NCI-H2227 treated with DMSO at 0.1 percent for 48 hours (cell line): Measurements from ENCODE around the gene KCNQ1.

ENCODE experiments used
- DNase-seq: peaks from one replicate; lab custom pipeline; 2025; lab: John Stamatoyannopoulos, UW

The KCNQ1 gene

DNA sequence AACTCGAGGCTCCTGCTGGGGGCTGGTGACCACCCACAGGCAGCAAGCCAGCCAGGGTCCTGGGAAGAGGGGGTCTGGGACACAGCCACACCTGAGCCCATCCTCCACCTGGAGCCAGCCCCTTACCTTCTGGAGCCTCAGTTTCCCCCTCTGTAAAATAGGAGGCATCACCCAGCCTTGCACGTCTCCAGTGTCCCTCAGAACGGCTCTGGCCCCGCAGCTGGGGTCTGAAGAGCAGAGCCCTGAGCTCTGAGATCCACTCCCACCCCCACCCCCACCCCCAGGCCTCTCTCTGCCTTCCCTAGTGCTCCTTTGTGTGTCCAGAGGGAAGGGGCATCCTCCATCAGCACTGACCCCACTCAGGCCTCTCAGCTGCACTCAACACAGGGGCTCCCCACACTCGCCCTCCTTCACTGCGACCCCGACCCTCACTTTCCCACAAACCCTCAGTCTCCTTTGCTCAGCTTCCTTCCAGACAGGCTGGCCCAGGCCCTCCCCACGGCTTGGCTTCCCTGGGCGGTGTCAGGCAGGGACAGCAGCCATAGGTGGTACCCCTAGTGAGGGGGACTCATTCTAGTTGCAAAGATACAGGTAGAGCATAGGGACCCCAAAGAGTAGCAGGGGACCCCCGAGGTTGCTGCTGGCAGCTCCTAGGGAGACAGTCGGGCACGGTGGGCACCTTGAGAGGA, 288.3 kb downstream of the KCNQ1 start:
- no peak for DNase-seq

DNA sequence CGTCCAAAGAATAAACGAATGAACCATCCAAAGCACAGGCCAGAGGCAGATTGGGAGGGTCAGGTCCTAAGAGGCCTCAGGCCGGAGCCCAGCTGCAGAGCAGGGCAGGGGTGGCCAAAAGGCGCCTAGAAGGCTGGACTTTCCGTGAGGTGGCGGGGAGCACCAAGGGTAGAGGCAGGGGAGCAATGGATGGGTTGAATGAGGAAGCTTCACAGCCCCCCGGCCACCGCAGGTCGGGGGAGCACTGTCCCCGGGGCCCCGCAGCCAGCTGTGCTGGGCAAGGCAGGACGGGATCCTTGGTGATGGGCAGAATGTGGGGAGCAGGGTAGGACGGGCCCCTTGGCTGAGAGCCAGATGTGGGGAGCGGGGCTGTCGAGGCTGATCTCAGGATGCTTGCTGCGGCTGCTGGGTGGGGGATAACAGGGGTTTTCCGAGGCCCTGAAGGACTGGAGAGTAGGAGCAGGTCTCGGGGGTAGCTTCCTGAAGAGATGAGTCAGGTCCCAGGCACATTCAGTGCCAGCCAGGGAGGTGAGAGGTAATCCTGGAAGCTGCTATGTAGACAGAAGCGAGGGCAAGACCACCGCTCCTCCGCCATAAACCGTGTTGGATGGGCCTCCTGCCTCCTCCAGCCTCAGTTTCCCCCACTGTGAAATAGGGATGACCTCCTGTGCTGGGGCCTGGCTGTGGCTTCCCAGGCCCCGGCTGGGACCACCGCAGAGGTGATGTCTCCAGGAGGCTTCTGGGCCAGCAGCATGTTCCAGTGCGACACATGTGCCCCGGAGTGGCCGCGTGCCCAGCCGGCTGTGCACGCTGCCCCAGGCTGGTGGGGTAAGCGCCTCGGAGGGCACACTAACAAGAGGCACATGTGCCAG, 289.6 kb downstream of the KCNQ1 start:
- DNase-seq = no peak

DNA sequence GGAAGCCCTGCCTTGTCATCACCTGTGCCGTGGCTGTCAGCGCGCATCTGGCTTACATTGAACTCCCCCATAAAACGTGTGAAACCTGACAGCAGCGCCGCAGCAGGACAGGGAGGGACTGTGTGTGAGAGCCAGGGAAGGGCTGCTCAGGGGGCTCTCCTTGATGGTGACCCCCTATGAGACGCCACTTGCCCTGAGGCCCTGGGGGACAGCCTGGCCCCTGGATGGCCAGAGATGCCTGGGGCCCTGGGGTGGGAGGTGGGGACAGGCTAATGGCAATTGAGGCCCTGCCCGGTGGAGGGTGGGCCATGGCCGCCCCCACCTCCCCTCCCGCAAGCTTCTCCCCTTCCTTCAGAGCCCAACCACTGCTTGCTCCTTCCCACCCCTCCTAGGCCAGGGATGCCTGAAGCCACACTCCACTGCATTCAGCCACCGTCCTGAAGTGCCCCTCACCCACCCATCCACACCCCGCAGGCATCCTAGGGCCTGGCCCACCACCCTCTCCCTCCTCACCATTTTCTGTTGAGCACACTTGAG, 290.3 kb downstream of the KCNQ1 start:
- DNase-seq = no peak

DNA sequence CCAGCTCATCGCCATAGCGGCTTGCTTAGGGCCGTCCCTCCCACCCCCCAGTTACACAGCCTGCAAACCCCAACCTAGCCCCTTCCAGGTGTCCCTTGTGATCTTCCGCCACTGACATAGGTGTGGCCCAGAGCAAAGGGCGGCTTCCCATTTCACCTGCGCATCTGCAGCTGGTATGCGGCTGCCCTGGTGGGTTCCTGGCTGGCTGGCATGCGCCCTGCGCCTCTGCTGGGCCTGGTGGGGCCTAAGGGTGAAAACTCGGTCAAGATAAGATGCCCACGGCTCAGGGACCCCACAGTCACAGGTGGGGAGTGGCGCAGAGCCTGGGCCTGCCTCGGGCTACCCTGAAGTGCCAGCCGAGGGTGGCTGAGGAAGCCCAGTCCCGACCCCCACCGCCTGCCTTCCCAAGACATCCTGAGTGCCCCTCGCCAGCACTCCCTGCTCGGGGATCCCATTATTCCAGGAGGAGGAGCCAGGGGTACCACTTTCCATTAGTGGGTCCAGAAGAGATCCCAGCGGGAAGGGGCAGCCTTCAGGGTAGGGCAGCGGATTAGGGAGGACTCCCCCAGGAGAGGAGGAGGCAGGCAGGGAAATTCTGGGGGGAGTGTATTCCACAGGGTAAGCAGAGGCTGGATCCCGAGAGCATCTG, 291.9 kb downstream of the KCNQ1 start:
- DNase-seq = no peak

DNA sequence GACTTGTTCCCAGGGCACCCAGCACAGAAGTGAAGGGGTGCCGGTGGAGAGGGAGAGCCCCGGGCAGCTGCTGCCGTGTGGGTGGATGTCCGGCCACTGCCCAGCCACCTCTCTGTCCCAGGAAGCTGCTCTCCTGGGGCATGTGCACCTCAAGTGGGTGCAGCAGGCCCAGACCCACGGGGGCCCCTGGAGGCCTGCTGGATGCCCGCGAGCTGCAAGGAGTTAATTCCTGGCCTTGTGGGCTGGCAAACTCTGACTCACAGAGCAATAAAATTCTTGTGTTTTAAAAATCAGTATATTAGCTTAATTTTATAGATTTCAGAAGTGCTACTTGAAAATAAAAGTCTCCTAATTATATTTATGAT, 292.4 kb downstream of the KCNQ1 start:
- DNase-seq = no peak

DNA sequence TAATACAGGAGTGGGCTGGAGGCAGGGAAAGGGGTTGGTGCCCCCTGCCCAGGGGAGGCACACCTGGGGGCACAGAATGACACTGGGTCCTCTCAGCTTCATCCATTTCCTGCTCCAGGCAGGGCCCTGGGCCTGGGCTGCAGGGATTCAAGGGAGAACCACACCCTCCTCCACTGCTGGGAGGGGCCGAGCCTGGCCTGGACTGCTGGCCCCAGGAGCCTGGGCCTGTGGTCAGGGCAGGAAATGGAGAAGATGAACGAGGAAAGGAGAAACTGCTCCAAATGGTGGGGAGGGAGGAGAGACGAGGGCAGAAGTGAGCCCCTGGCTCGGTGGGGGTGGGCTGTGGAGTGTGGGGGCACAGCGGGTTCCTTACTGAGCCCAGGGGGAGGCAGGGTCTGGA, 293.1 kb downstream of the KCNQ1 start:
- DNase-seq = no peak

- DNase-seq = no peak
Observed at GRCh38 chr11:2738551-2739431, 294.0 kb downstream of the KCNQ1 start.

GRCh38 chr11:2739531-2740274, 294.9 kb downstream of the KCNQ1 start:
- no peak for DNase-seq

DNA sequence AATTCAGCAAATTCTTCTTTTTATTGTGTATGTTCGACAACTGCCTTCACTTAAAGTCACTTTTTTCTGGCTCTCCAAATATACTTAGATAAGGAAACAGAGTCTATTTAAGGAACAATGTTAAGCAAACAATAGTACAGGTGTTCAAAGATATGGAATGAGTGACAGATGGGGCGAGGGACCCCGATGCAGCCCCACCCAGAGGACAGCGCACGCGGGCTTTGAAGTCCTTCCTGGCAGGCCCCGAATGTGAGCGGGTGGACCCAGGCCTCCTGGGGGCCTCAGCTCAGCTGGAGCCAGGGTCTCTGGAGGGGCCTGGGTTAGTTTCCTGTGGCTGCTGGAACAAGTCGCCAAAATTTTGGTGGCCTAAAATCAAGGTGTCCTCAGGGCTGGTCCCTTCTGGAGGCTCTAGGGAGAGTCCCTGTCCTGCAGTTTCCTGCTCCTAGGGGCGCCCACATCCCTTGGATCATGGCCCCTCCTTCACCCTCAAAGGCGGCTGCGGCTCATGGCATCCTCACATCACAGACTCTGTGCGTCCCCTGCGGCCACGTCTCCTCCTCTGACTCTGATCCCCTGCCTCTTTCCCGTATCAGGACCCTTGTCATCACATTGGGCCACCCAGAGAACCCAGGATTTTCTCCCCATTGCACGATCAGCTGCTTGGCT, 295.6 kb downstream of the KCNQ1 start:
- DNase-seq = no peak

GRCh38 chr11:2741006-2741376, 296.2 kb downstream of the KCNQ1 start:
- DNase-seq = no peak

GRCh38 chr11:2741377-2742131, 296.7 kb downstream of the KCNQ1 start:
- no peak for DNase-seq

- no peak for DNase-seq
Observed at GRCh38 chr11:2742201-2742600, 297.4 kb downstream of the KCNQ1 start.

- DNase-seq = no peak
Observed at GRCh38 chr11:2742611-2743426, 298.0 kb downstream of the KCNQ1 start.

DNA sequence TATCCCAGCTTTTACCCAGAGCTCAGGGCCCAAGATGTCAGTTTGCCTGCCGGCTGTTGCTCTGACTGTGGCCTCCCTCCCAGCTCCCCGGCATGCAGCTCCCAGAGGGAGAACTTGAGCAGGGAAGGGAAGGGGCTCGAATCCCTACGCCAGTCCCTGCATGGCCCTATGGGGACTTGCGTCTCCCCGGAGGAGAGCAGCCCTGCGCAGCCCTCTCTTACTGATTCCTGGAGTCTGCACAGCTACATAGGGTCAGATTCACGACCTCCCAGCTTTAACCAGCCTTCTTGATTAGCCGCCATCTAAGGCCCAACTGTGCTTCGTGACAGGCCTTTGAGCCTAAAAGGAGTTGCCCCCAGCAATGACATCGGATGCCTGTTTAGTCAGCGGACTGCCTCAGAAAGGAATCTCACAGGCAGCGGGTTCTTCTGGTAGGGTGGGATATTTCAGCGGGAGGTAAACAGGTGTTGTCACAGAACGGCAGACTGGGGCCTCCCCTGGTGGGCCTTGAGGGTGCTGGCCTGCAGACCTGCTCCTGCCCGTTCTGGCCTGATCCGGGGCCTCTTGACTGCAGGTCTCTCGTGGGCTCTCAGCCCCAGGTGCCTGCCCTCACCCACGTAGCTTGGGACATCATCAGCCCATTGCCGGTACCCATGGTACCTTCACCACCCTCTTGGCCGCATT, 298.8 kb downstream of the KCNQ1 start:
- no peak for DNase-seq

DNA sequence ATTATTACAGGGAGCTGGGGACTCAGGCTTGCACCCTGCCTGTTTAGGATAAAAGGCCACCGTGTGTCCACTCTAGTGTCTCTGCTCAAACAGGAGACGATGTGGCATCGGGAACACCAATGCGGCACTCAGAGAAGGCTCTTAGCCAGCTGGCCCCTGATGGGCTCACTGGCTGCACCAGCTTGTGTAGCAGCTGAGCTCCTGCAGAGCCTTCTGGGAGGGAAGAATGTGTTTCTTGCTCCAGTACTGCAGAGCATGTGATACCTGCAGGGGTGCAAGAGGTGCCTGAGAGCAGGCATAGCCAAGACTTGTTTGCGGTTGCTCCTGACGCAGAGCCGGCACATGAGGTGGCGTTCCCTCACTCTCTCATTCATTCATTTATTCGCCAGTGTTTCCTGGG, 299.4 kb downstream of the KCNQ1 start:
- DNase-seq = no peak

DNA sequence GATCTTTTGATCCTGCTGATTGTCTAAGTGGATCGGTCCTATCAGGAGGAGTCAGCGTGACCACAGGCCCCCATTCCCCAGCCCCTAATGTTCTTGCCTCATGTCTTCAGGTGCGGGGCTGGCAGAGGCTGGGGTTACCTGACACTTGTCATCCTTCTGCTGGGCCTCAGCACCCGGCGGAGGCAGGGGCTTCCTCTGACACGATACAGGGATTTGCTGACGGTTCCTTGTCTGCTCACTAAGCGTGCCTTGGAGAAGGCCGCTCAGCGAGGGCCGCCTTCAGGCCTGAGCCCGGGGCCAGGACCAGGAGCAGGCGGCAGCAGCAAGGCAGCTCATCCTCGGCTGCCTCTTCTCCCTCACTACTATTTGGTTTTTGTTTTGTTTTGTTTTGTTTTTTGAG, 300.7 kb downstream of the KCNQ1 start:
- no peak for DNase-seq

DNA sequence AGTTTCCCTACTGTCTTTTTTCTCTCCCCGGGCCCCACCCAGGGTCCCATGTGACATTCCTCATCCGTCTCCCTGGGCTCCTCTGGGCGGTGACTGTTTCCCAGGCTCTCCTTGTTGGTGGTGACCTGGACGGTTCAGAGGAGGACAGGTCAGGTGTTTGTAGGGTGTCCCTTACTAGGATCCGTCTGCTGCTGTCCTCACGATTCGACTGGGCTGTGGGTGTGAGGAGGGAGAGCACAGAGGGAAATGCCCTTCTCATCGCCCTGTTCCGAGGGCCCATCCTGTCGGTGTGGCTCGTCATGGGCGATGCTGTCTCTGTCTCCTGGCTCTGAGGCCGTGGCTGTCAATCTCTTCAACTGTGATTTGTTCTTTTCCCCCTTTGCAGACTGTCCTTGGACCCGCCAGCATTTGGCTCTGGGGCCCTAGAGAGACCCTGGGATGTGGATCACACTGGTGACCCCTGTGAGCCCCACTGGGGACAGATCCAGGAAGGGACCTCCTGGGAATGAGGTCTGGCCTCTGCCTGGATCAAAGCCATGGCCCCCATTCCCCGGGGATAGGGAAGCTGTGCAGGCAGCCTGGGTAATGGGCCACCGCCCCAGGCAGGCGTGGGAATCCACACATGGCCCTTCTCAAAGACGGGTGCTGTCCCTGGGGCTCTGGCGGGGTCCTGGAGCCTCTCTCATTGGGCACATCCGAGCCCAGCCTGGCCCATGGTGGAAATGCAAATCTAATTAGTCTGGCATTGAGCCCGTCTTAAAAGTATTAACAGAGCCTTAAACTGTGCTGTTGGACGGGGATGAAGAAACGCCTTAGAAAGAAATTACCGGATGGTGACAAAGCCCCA, 301.8 kb downstream of the KCNQ1 start:
- DNase-seq = no peak
